ENCODE data around the gene EPS8L1. TPM values are rescaled to one million over a fixed set of nuclear protein-coding genes. Genes with fewer than 3 reads are reported as not detected.
"Not testable (repeated sequence)": the region's sequence is repeated elsewhere in the genome, so short reads cannot be mapped to it uniquely, and the experiment has no call there.

Gene EPS8L1
- polyA plus RNA-seq, 1 donor (not counting 4 experiments of a cell fraction or from before 2014, with no cell fraction given) = 26.0 TPM

GRCh38 chr19:55031178-55031577 lies 44.5 kb upstream of the EPS8L1 start:
- Histone ChIP-seq H3K4me2 (ENCODE audit: control insufficient read depth, extremely low read depth, insufficient read depth, low read depth, low read length) (no peak overlapping the region), H4K20me1 (ENCODE audit: control insufficient read depth, extremely low read depth, insufficient read depth, low read length) (no peaks in the 10 kb centered on the region), H3K4me3 (ENCODE audit: control insufficient read depth in 2 of 3, extremely low read depth in 1 of 3, insufficient read depth in 2 of 3, low read depth in 1 of 3, low read length in 3 of 3) (no peak overlapping the region), H2AFZ (ENCODE audit: control insufficient read depth, low read length) (no peak overlapping the region), H3K9me3 (ENCODE audit: control insufficient read depth, low read depth, low read length) (no peaks in the 10 kb centered on the region), H3K9me1 (ENCODE audit: control insufficient read depth, extremely low read depth, insufficient read depth, low read length) (no peaks in the 10 kb centered on the region), H3K9ac (ENCODE audit: control insufficient read depth, extremely low read depth, insufficient read depth, low read length) (no peak overlapping the region), H3K79me2 (ENCODE audit: control insufficient read depth, insufficient read depth, low read length) (peaks cover 17% of the 10 kb centered on the region), H3K27me3 (ENCODE audit: control insufficient read depth, extremely low read depth, insufficient read depth, low read length) (no peaks in the 10 kb centered on the region), H3K4me1 (ENCODE audit: control insufficient read depth, extremely low read depth, insufficient read depth, low read length) (no peaks in the 10 kb centered on the region), H3K36me3 (ENCODE audit: control insufficient read depth in 2 of 2, extremely low read depth in 1 of 2, insufficient read depth in 2 of 2, low read length in 2 of 2) (no peaks in the 10 kb centered on the region), H3K27ac (ENCODE audit: control insufficient read depth, insufficient read depth, low read length) (no peak overlapping the region)
- FAIRE-seq (no peak), DNase-seq (ENCODE audit: low read depth, low spot score) (no peak)
- TF ChIP-seq EZH2 (IDR thresholded peaks at IDR 0.05; ENCODE audit: low read length) (no peak), CTCF (optimal IDR thresholded peaks at IDR 0.05 in 1 of 3, IDR thresholded peaks at IDR 0.05 in 1 of 3, conservative IDR thresholded peaks at IDR 0.05 in 1 of 3; ENCODE audit: extremely low read depth in 1 of 3, insufficient read depth in 2 of 3, low read length in 3 of 3) (no peak)
- dilution Hi-C loops (cut with MboI; ENCODE audit: extremely low pct_ligation_motif_present, low sequenced_read_pairs) = no loop called here

GRCh38 chr19:55032170-55032800 lies 43.4 kb upstream of the EPS8L1 start:
- H3K4me1 ChIP-seq (ENCODE audit: control insufficient read depth, extremely low read depth, insufficient read depth, low read length) = no peaks in the 10 kb centered on the region
- FAIRE-seq = no peak

GRCh38 chr19:55032976-55033643 lies 42.6 kb upstream of the EPS8L1 start:
- DNase-seq (ENCODE audit: low read depth, low spot score); FAIRE-seq; H3K9ac ChIP-seq (ENCODE audit: control insufficient read depth, extremely low read depth, insufficient read depth, low read length); dilution Hi-C loops (cut with MboI; ENCODE audit: extremely low pct_ligation_motif_present, low sequenced_read_pairs); H3K4me3 ChIP-seq (ENCODE audit: control insufficient read depth in 2 of 3, extremely low read depth in 1 of 3, insufficient read depth in 2 of 3, low read depth in 1 of 3, low read length in 3 of 3); H3K27ac ChIP-seq (ENCODE audit: control insufficient read depth, insufficient read depth, low read length); H3K36me3 ChIP-seq (ENCODE audit: control insufficient read depth in 2 of 2, extremely low read depth in 1 of 2, insufficient read depth in 2 of 2, low read length in 2 of 2); H4K20me1 ChIP-seq (ENCODE audit: control insufficient read depth, extremely low read depth, insufficient read depth, low read length); H3K27me3 ChIP-seq (ENCODE audit: control insufficient read depth, extremely low read depth, insufficient read depth, low read length); H2AFZ ChIP-seq (ENCODE audit: control insufficient read depth, low read length); H3K4me2 ChIP-seq (ENCODE audit: control insufficient read depth, extremely low read depth, insufficient read depth, low read depth, low read length); H3K9me3 ChIP-seq (ENCODE audit: control insufficient read depth, low read depth, low read length); H3K4me1 ChIP-seq (ENCODE audit: control insufficient read depth, extremely low read depth, insufficient read depth, low read length); H3K9me1 ChIP-seq (ENCODE audit: control insufficient read depth, extremely low read depth, insufficient read depth, low read length): not testable (repeated sequence)
- H3K79me2 ChIP-seq (ENCODE audit: control insufficient read depth, insufficient read depth, low read length) = peaks cover 17% of the 10 kb centered on the region

More at GRCh38 chr19:55032170-55032800, 43.4 kb upstream of the EPS8L1 start:
- Histone ChIP-seq H3K4me3 (ENCODE audit: control insufficient read depth in 2 of 3, extremely low read depth in 1 of 3, insufficient read depth in 2 of 3, low read depth in 1 of 3, low read length in 3 of 3) (no peak overlapping the region), H3K9ac (ENCODE audit: control insufficient read depth, extremely low read depth, insufficient read depth, low read length) (no peak overlapping the region), H3K27ac (ENCODE audit: control insufficient read depth, insufficient read depth, low read length) (no peak overlapping the region), H3K9me1 (ENCODE audit: control insufficient read depth, extremely low read depth, insufficient read depth, low read length) (no peaks in the 10 kb centered on the region), H3K27me3 (ENCODE audit: control insufficient read depth, extremely low read depth, insufficient read depth, low read length) (no peaks in the 10 kb centered on the region), H3K79me2 (ENCODE audit: control insufficient read depth, insufficient read depth, low read length) (peaks cover 17% of the 10 kb centered on the region), H3K4me2 (ENCODE audit: control insufficient read depth, extremely low read depth, insufficient read depth, low read depth, low read length) (no peak overlapping the region), H4K20me1 (ENCODE audit: control insufficient read depth, extremely low read depth, insufficient read depth, low read length) (no peaks in the 10 kb centered on the region), H3K9me3 (ENCODE audit: control insufficient read depth, low read depth, low read length) (no peaks in the 10 kb centered on the region), H3K36me3 (ENCODE audit: control insufficient read depth in 2 of 2, extremely low read depth in 1 of 2, insufficient read depth in 2 of 2, low read length in 2 of 2) (no peaks in the 10 kb centered on the region), H2AFZ (ENCODE audit: control insufficient read depth, low read length) (no peak overlapping the region)
- TF ChIP-seq EZH2 (IDR thresholded peaks at IDR 0.05; ENCODE audit: low read length) = no peak
- no peak for TF ChIP-seq CTCF (optimal IDR thresholded peaks at IDR 0.05 in 1 of 3, IDR thresholded peaks at IDR 0.05 in 1 of 3, conservative IDR thresholded peaks at IDR 0.05 in 1 of 3; ENCODE audit: extremely low read depth in 1 of 3, insufficient read depth in 2 of 3, low read length in 3 of 3)
- DNase-seq (ENCODE audit: low read depth, low spot score) = no peak
- dilution Hi-C loops (cut with MboI; ENCODE audit: extremely low pct_ligation_motif_present, low sequenced_read_pairs) = no loop called here

Measured in keratinocyte (primary cell).